Measurements from ENCODE around the gene RAB7A. TPM values are rescaled to one million over a fixed set of nuclear protein-coding genes. Genes with fewer than 3 reads are reported as not detected.

RAB7A gene
- total and polyA plus RNA-seq, 2 of the 4 experiments (the other 2 are of a cell fraction) = 57.0 to 240 TPM

DNA sequence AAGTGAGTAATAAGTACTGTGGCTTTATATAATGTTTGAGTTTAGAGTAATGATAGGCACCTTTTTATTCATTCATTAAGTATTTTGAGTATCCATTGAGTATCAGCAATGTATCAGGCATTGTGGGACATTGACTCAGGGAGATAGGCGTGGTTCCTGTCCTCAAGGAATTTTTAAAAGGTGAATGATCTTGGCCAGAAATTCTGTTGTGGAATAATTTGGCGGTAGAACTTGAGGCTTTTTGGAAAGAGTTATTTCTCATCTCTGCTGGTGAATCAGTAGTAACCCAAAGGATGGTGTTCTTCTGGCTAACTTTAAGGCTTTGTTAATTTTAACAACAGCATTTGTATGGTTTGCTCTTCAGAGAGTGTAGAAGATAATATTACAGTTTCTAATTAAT is 2.0 kb downstream of the RAB7A start:
- no peak overlapping the region for H3K56ac ChIP-seq (ENCODE audit: extremely low read depth, insufficient read depth, low read length)
- peaks cover 11% of the 10 kb centered on the region for H3K9me1 ChIP-seq (ENCODE audit: insufficient read depth, low read length)
- H3K4me1 ChIP-seq (ENCODE audit: control insufficient read depth, insufficient read depth, low read length) = peaks cover 13% of the 10 kb centered on the region
- H2BK20ac ChIP-seq (ENCODE audit: low read depth, low read length) = no peak overlapping the region
- no peak overlapping the region for H3K4ac ChIP-seq (ENCODE audit: low read depth, low read length)
- no peaks in the 10 kb centered on the region for H3K9me3 ChIP-seq (ENCODE audit: control insufficient read depth, insufficient read depth, low read length)
- H3K79me1 ChIP-seq (ENCODE audit: low read depth in 1 of 2, low read length in 2 of 2) = peaks cover 0 to 36% of the 10 kb centered on the region in 2 experiments; a peak in 2 of 4 replicates
- H2BK5ac ChIP-seq (ENCODE audit: low read depth, low read length, poor library complexity, severe bottlenecking) = peak overlapping the region; percentile 8
- H3K18ac ChIP-seq (ENCODE audit: low read depth, low read length) = no peak overlapping the region
- CTCF ChIA-PET = interaction anchor here (1.9 kb wide), 1 partner anchor 67 kb away, joined by 5 read pairs; no protein-coding TSS in a partner anchor
- H3K4me2 ChIP-seq (ENCODE audit: low read depth, low read length) = peak overlapping the region; percentile 97
- POLR2A ChIA-PET (ENCODE audit: unreplicated experiment) = no interaction called here
- no peak overlapping the region for H4K5ac ChIP-seq (ENCODE audit: low read depth, low read length)
- H3K27ac ChIP-seq (ENCODE audit: insufficient read depth, low read length) = no peak overlapping the region
- peaks cover 3% of the 10 kb centered on the region for H3K36me3 ChIP-seq (ENCODE audit: control insufficient read depth, insufficient read depth, low read length)
- H3K14ac ChIP-seq (replicated peaks; ENCODE audit: low read depth, low read length) = no peak overlapping the region
- no peak for TF ChIP-seq MXI1 (IDR thresholded peaks at IDR 0.05; ENCODE audit: borderline replicate concordance, low read depth, low read length)
- TF ChIP-seq CEBPB (IDR thresholded peaks at IDR 0.05; ENCODE audit: low read depth, low read length) = no peak
- TF ChIP-seq RCOR1 (IDR thresholded peaks at IDR 0.05; ENCODE audit: insufficient replicate concordance, low read length) = no peak
- TF ChIP-seq SMC3 (IDR thresholded peaks at IDR 0.05; ENCODE audit: low read depth, low read length) = no peak
- TF ChIP-seq RAD21 (IDR thresholded peaks at IDR 0.05; ENCODE audit: low read length) = no peak
- no peak for TF ChIP-seq MAZ (IDR thresholded peaks at IDR 0.05; ENCODE audit: borderline replicate concordance, low read depth, low read length)
- TF ChIP-seq POLR2A (IDR thresholded peaks at IDR 0.05; ENCODE audit: low read depth, low read length) = no peak
- TF ChIP-seq, protein P1, sequence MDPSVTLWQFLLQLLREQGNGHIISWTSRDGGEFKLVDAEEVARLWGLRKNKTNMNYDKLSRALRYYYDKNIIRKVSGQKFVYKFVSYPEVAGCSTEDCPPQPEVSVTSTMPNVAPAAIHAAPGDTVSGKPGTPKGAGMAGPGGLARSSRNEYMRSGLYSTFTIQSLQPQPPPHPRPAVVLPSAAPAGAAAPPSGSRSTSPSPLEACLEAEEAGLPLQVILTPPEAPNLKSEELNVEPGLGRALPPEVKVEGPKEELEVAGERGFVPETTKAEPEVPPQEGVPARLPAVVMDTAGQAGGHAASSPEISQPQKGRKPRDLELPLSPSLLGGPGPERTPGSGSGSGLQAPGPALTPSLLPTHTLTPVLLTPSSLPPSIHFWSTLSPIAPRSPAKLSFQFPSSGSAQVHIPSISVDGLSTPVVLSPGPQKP (IDR thresholded peaks at IDR 0.05; ENCODE audit: borderline replicate concordance, low read depth, low read length) = no peak
- TF ChIP-seq, protein P2, sequence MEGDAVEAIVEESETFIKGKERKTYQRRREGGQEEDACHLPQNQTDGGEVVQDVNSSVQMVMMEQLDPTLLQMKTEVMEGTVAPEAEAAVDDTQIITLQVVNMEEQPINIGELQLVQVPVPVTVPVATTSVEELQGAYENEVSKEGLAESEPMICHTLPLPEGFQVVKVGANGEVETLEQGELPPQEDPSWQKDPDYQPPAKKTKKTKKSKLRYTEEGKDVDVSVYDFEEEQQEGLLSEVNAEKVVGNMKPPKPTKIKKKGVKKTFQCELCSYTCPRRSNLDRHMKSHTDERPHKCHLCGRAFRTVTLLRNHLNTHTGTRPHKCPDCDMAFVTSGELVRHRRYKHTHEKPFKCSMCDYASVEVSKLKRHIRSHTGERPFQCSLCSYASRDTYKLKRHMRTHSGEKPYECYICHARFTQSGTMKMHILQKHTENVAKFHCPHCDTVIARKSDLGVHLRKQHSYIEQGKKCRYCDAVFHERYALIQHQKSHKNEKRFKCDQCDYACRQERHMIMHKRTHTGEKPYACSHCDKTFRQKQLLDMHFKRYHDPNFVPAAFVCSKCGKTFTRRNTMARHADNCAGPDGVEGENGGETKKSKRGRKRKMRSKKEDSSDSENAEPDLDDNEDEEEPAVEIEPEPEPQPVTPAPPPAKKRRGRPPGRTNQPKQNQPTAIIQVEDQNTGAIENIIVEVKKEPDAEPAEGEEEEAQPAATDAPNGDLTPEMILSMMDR (conservative IDR thresholded peaks at IDR 0.05; ENCODE audit: low read depth, low read length) = no peak
- no peak for TF ChIP-seq RFX5 (IDR thresholded peaks at IDR 0.05; ENCODE audit: low read depth, low read length)
- H2AK5ac ChIP-seq (ENCODE audit: low read depth, low read length) = no peak overlapping the region
- in situ Hi-C loops (cut with MboI; ENCODE audit: low sequenced_read_pairs) (no loop called here), intact Hi-C loops (cut with micrococcal nuclease) (no loop called here), dilution Hi-C loops (cut with HindIII; ENCODE audit: low sequenced_read_pairs, unreplicated experiment) (no loop called here)
- DNase-seq (no peak), ATAC-seq (ENCODE audit: low read depth) (no peak)
- no TSS peak for BruUV-seq (replicated peaks)
- H2AK9ac ChIP-seq (replicated peaks; ENCODE audit: low read depth, low read length, poor library complexity) = no peak overlapping the region
- no peak overlapping the region for H2BK15ac ChIP-seq (ENCODE audit: low read depth, low read length)
- no peak overlapping the region for H3K9ac ChIP-seq (ENCODE audit: low read depth, low read length)
- no peak overlapping the region for H2AFZ ChIP-seq (replicated peaks; ENCODE audit: low read length, poor library complexity)
- H3K4me3 ChIP-seq (ENCODE audit: insufficient read depth, low read depth, low read length) = no peak overlapping the region
- H4K8ac ChIP-seq (ENCODE audit: low read depth in 2 of 2, low read length in 2 of 2) = no peak overlapping the region
- peaks cover 70% of the 10 kb centered on the region for H4K20me1 ChIP-seq (ENCODE audit: insufficient read depth, low read length)
- no peak overlapping the region for H2BK120ac ChIP-seq (ENCODE audit: low read depth, low read length)
- WGBS, 2 experiments (ENCODE audit: extremely low coverage in 2 of 2, insufficient read length in 1 of 2) = 65% methylated on average over 2 of the region's 2 CpGs; no CpG with 5 or more reads in 1 of the 2 experiments
- H4K91ac ChIP-seq (ENCODE audit: insufficient read depth, low read depth, low read length) = no peak overlapping the region
- peak overlapping the region; percentile 54 for H3K23ac ChIP-seq (ENCODE audit: low read depth, low read length)
- H3K27me3 ChIP-seq (ENCODE audit: control insufficient read depth, insufficient read depth, low read length) = no peaks in the 10 kb centered on the region
